Measurements from ENCODE around the gene HSD11B2. TPM values are rescaled to one million over a fixed set of nuclear protein-coding genes. Genes with fewer than 3 reads are reported as not detected.

Gene HSD11B2
- 3.8 and 4.7 TPM in 2 replicates for total RNA-seq
- long read RNA-seq: 0 reads

- peak; percentile 41 for DNase-seq (ENCODE audit: low read depth, low spot score)
- TF ChIP-seq CTCF (conservative IDR thresholded peaks at IDR 0.05): no peak
- H3K27ac Mint-ChIP-seq (ENCODE audit: unreplicated experiment): no peak within 1 kb of the TSS
- H3K27me3 Mint-ChIP-seq (ENCODE audit: low read depth): peaks cover 58% of the 10 kb centered on the region
- peaks cover 18% of the 10 kb centered on the region for H3K4me1 Mint-ChIP-seq
- peak within 1 kb of the TSS; percentile 80 for H3K4me3 Mint-ChIP-seq
- H3K9me3 Mint-ChIP-seq: no peaks in the 10 kb centered on the region
- no peaks in the 10 kb centered on the region for H3K36me3 Mint-ChIP-seq (ENCODE audit: low read depth)
Observed at GRCh38 chr16:67430977-67431774, at the start of gene HSD11B2. TSS of gene HSD11B2 (plus strand) at chr16:67431121. CDS start at chr16:67431249, 128 bp downstream.

GRCh38 chr16:67383284-67383683 is 47.6 kb upstream of the HSD11B2 start:
- DNase-seq (ENCODE audit: low read depth, low spot score): no peak
- Mint-ChIP-seq H3K27ac (ENCODE audit: unreplicated experiment) (no peak overlapping the region), H3K4me3 (no peak overlapping the region), H3K9me3 (no peaks in the 10 kb centered on the region), H3K27me3 (ENCODE audit: low read depth) (peaks cover 5% of the 10 kb centered on the region), H3K36me3 (ENCODE audit: low read depth) (no peaks in the 10 kb centered on the region), H3K4me1 (no peaks in the 10 kb centered on the region)
- no peak for TF ChIP-seq CTCF (conservative IDR thresholded peaks at IDR 0.05)

- no peaks in the 10 kb centered on the region for H3K36me3 Mint-ChIP-seq (ENCODE audit: low read depth)
- TF ChIP-seq CTCF (conservative IDR thresholded peaks at IDR 0.05): no peak
- peaks cover 9% of the 10 kb centered on the region for H3K27me3 Mint-ChIP-seq (ENCODE audit: low read depth)
- no peaks in the 10 kb centered on the region for H3K9me3 Mint-ChIP-seq
- DNase-seq (ENCODE audit: low read depth, low spot score): no peak
- H3K4me3 Mint-ChIP-seq: no peak overlapping the region
- H3K27ac Mint-ChIP-seq (ENCODE audit: unreplicated experiment): no peak overlapping the region
- H3K4me1 Mint-ChIP-seq: peaks cover 5% of the 10 kb centered on the region
Observed at GRCh38 chr16:67384778-67385510, 46.0 kb upstream of the HSD11B2 start.

- no peaks in the 10 kb centered on the region for H3K36me3 Mint-ChIP-seq (ENCODE audit: low read depth)
- no peak for TF ChIP-seq CTCF (conservative IDR thresholded peaks at IDR 0.05)
- peaks cover 13% of the 10 kb centered on the region for H3K27me3 Mint-ChIP-seq (ENCODE audit: low read depth)
- peak overlapping the region; percentile 46 for H3K27ac Mint-ChIP-seq (ENCODE audit: unreplicated experiment)
- DNase-seq (ENCODE audit: low read depth, low spot score): no peak
- H3K9me3 Mint-ChIP-seq: no peaks in the 10 kb centered on the region
- no peak overlapping the region for H3K4me3 Mint-ChIP-seq
- peaks cover 9% of the 10 kb centered on the region for H3K4me1 Mint-ChIP-seq
Observed at GRCh38 chr16:67386861-67387455, 44.0 kb upstream of the HSD11B2 start.

- Mint-ChIP-seq H3K27ac (ENCODE audit: unreplicated experiment) (peak overlapping the region; percentile 46), H3K27me3 (ENCODE audit: low read depth) (peaks cover 19% of the 10 kb centered on the region), H3K36me3 (ENCODE audit: low read depth) (no peaks in the 10 kb centered on the region), H3K4me3 (no peak overlapping the region), H3K9me3 (no peaks in the 10 kb centered on the region), H3K4me1 (peaks cover 13% of the 10 kb centered on the region)
- TF ChIP-seq CTCF (conservative IDR thresholded peaks at IDR 0.05): no peak
- no peak for DNase-seq (ENCODE audit: low read depth, low spot score)
Observed at GRCh38 chr16:67387479-67388079, 43.3 kb upstream of the HSD11B2 start.
